K562 (cell line): ENCODE measurements around the gene NRXN3. TPM values are rescaled to one million over a fixed set of nuclear protein-coding genes. Genes with fewer than 3 reads are reported as not detected.
A peak's percentile ranks its signal among the peaks of the same experiment; 100 is the strongest.

ENCODE experiments used
- ATAC-seq: fragments of 200-7000 bp; cut with Tn5 transposase; 3 replicates; pipeline ENCODE4 v1.9.1; 2020; ENCODE audit warnings: moderate library complexity
- BruUV-seq: library from RNA; stranded (reverse); fragments of 400-500 nt; replicated peaks from 2 replicates; lab custom pipeline; 2021; lab: Mats Ljungman, UMichigan
- CTCF ChIA-PET: fragments of 300-600 bp; formaldehyde crosslinking; extraction: SDS; loops from one replicate; lab custom pipeline; 2021; ENCODE audit warnings: low intra/inter-chr PET ratio; lab: Yijun Ruan, JAX
- POLR2A ChIA-PET: fragments of 300-600, 350-650 bp; sonication (Branson Sonifier 250); formaldehyde crosslinking; extraction: SDS; loops from one replicate; lab custom pipeline; 2021; ENCODE audit warnings: antibody characterized with exemption, inconsistent platforms; lab: Yijun Ruan, JAX
- DNase-seq, 4 experiments: peaks; one replicate each; pipeline versions ENCODE4 v3.0.0 to v3.0.0-alpha.2; 2011 to 2018; ENCODE audit warnings: low spot score in 3 of 4, mixed read lengths in 3 of 4; ENCODE audit errors: extremely low read depth in 1 of 4
- FAIRE-seq: peaks from 2 replicates; lab custom pipeline; 2011; peaks lifted over from hg19 to GRCh38; lab: Jason Lieb, UNC
- H2AFZ ChIP-seq: 2 replicates; pipeline ENCODE4 v1.6.0; 2011; ENCODE audit warnings: low read depth, low read length, control low read depth, inconsistent platforms
- H3K27ac ChIP-seq: fragments of 200-600 bp; 3 replicates; pipeline ENCODE4 v1.8.0; 2011; ENCODE audit warnings: low read depth, mild to moderate bottlenecking, control low read depth, inconsistent platforms, low read length, moderate library complexity, mixed read lengths; ENCODE audit errors: extremely low read depth
- H3K27me3 ChIP-seq, 2 experiments: fragments of 300-600 bp in 1 of 2; 2 replicates in 1 of 2; 3 replicates in 1 of 2; pipeline versions ENCODE4 v1.6.0 to v1.8.0; 2011; ENCODE audit warnings: inconsistent platforms in 2 of 2, low read length in 2 of 2, mild to moderate bottlenecking in 1 of 2, mixed read lengths in 1 of 2, moderate library complexity in 1 of 2; ENCODE audit not compliant: control insufficient read depth in 2 of 2, insufficient read depth in 2 of 2
- H3K36me3 ChIP-seq: fragments of 300-600 bp; 3 replicates; pipeline ENCODE4 v1.8.0; 2011; ENCODE audit warnings: mild to moderate bottlenecking, low read length, inconsistent platforms; ENCODE audit not compliant: control insufficient read depth, insufficient read depth
- H3K4me1 ChIP-seq, 2 experiments: fragments of 200-600 bp in 1 of 2; replicated peaks in 1 of 2; 2 replicates in 1 of 2; 3 replicates in 1 of 2; pipeline versions ENCODE4 v1.5.1 to v1.8.0; 2011; ENCODE audit warnings: inconsistent platforms in 2 of 2, low read length in 2 of 2, mild to moderate bottlenecking in 1 of 2, mixed read lengths in 1 of 2, moderate library complexity in 1 of 2; ENCODE audit not compliant: control insufficient read depth in 2 of 2, insufficient read depth in 2 of 2
- H3K4me2 ChIP-seq: 2 replicates; pipeline ENCODE4 v1.6.1; 2011; ENCODE audit warnings: low read length, control low read depth, inconsistent platforms, mixed read lengths; ENCODE audit not compliant: insufficient read depth
- H3K4me3 ChIP-seq: fragments of 200-600 bp; sonication (generic), shearing (Covaris generic); 2 replicates; pipeline ENCODE4 v1.5.1; 2016; ENCODE audit warnings: control low read depth, inconsistent platforms
- H3K79me2 ChIP-seq: fragments of 200-600 bp; 3 replicates; pipeline ENCODE4 v1.8.0; 2011; ENCODE audit warnings: low read length, inconsistent platforms; ENCODE audit not compliant: control insufficient read depth, insufficient read depth
- H3K9ac ChIP-seq, 2 experiments: 2 replicates each; pipeline versions ENCODE4 v1.6.0 to v1.6.1; 2011; ENCODE audit warnings: low read depth in 2 of 2, low read length in 2 of 2, control low read depth in 1 of 2, inconsistent platforms in 1 of 2, mild to moderate bottlenecking in 1 of 2, mixed read lengths in 1 of 2; ENCODE audit not compliant: insufficient read depth in 1 of 2
- H3K9me1 ChIP-seq: one replicate; pipeline ENCODE4 v1.6.0; 2011; ENCODE audit warnings: inconsistent platforms, mild to moderate bottlenecking, low read length, moderate library complexity; ENCODE audit not compliant: control insufficient read depth, insufficient read depth
- H3K9me3 ChIP-seq: replicated peaks from 2 replicates; pipeline ENCODE4 v1.5.1; 2011; ENCODE audit warnings: low read depth, low read length, inconsistent platforms; ENCODE audit not compliant: control insufficient read depth, insufficient read depth
- H4K20me1 ChIP-seq: replicated peaks from 2 replicates; pipeline ENCODE4 v1.6.1; 2011; ENCODE audit warnings: low read length, inconsistent platforms, mixed read lengths; ENCODE audit not compliant: control insufficient read depth, insufficient read depth
- CEBPB ChIP-seq: fragments of 450-650 bp; IDR thresholded peaks from 2 replicates; pipeline ENCODE4 v1.6.1; 2016; ENCODE audit warnings: missing genetic modification characterization, missing compliant biosample characterization
- CEBPG ChIP-seq, 3 experiments: fragments of 200-800 bp in 1 of 3; sonication (Bioruptor generic) in 1 of 3; sonication (generic) in 1 of 3; formaldehyde crosslinking in 1 of 3; IDR thresholded peaks in 2 of 3; conservative IDR thresholded peaks in 1 of 3; 2 replicates each; pipeline versions ENCODE4 v1.6.1 to v1.8.0; 2016 to 2022; ENCODE audit warnings: missing compliant biosample characterization in 2 of 3, missing genetic modification characterization in 2 of 3, mild to moderate bottlenecking in 1 of 3, missing genetic modification reagents in 1 of 3
- HDAC8 ChIP-seq: fragments of 450-650 bp; IDR thresholded peaks from 2 replicates; pipeline ENCODE4 v1.6.1; 2016; ENCODE audit warnings: mild to moderate bottlenecking, missing genetic modification characterization, moderate library complexity, missing compliant biosample characterization
- NR2C2 ChIP-seq, 2 experiments: fragments of 200-800 bp in 1 of 2; sonication (Bioruptor generic) in 1 of 2; sonication (generic) in 1 of 2; formaldehyde crosslinking in 1 of 2; IDR thresholded peaks; 2 replicates each; pipeline versions ENCODE4 v1.6.1 to v1.8.0; 2016 to 2022; ENCODE audit warnings: mild to moderate bottlenecking in 1 of 2, missing compliant biosample characterization in 1 of 2, missing genetic modification characterization in 1 of 2, missing genetic modification reagents in 1 of 2
- TCF7L2 ChIP-seq: fragments of 150-350 bp; IDR thresholded peaks from 2 replicates; pipeline ENCODE4 v1.6.1; 2016; ENCODE audit warnings: low read depth, mild to moderate bottlenecking, low read length, moderate library complexity
- TEAD1 ChIP-seq, 2 experiments: fragments of 450-650 bp in 1 of 2; sonication (generic) in 1 of 2; formaldehyde crosslinking; IDR thresholded peaks; 2 replicates each; pipeline versions ENCODE4 v1.4.0 to v1.8.0; 2020 to 2022; ENCODE audit warnings: mild to moderate bottlenecking in 2 of 2, missing genetic modification reagents in 1 of 2
- ZNF584 ChIP-seq: fragments of 200-800 bp; sonication (Bioruptor generic); IDR thresholded peaks from 2 replicates; pipeline ENCODE4 v1.6.1; 2016; ENCODE audit warnings: low read depth, mild to moderate bottlenecking, missing genetic modification characterization, missing compliant biosample characterization
- ZNF79 ChIP-seq: fragments of 250-450 bp; sonication (Bioruptor Pico); IDR thresholded peaks from 2 replicates; pipeline ENCODE4 v1.4.0; 2020; ENCODE audit warnings: low read depth, mild to moderate bottlenecking, moderate library complexity
- WGBS: fragments of 100-300 bp; shearing (Covaris generic); methylation state at CpG from one replicate; pipeline ENCODE4 v1.1.6; 2016; ENCODE audit warnings: low coverage, mixed read lengths; ENCODE audit not compliant: insufficient coverage; ENCODE audit errors: missing lambda C conversion rate; 5-methylcytosine and 5-hydroxymethylcytosine counted together
- in situ Hi-C: fragments of 300-500 bp; cut with MboI; formaldehyde crosslinking; loops from 4 replicates; pipeline ENCODE4 v1.15.0; 2018; ENCODE audit warnings: inconsistent platforms, mixed read lengths
- intact Hi-C: fragments of 100-400 bp; cut with micrococcal nuclease; formaldehyde crosslinking; loops from 2 replicates; pipeline ENCODE4 v1.14.2; 2022
- polyA plus RNA-seq, 8 experiments: library from polyadenylated mRNA; depleted of rRNA in 4 of 8; stranded (reverse) in 5 of 8; unstranded in 3 of 8; fragments of >200 nt; fragmentation: Nextera tagmentation in 2 of 8; fragmentation: Illumina TruSeq in 1 of 8; extraction: Ambion mirVana in 2 of 8; extraction: Trizol in 1 of 8; gene quantifications; 2 replicates each; pipeline versions ENCODE4 v1.2.1 to v1.2.3, GENCODE V29; 2011 to 2014; ENCODE audit warnings: inconsistent platforms in 1 of 8, missing spikeins in 1 of 8
- total RNA-seq, 7 experiments: library from RNA; depleted of rRNA in 6 of 7; stranded (reverse); fragments of >200 nt in 6 of 7; fragmentation: Illumina TruSeq in 2 of 7; extraction: Trizol in 2 of 7; gene quantifications; 2 replicates each; pipeline versions ENCODE4 v1.2.1 to v1.2.3, GENCODE V29; 2011 to 2021; ENCODE audit warnings: low replicate concordance in 1 of 7
- TF ChIP-seq, protein P1 (sequence below), 2 experiments: fragments of 450-650 bp in 1 of 2; sonication (generic) in 1 of 2; formaldehyde crosslinking in 1 of 2; IDR thresholded peaks in 1 of 2; conservative IDR thresholded peaks in 1 of 2; 2 replicates each; pipeline versions ENCODE4 v1.6.1 to v1.8.1; 2016 to 2023; ENCODE audit warnings: mild to moderate bottlenecking in 2 of 2, moderate library complexity in 2 of 2, inconsistent platforms in 1 of 2, missing genetic modification reagents in 1 of 2
- TF ChIP-seq, protein P2 (sequence below): fragments of 450-650 bp; formaldehyde crosslinking; IDR thresholded peaks from 2 replicates; pipeline ENCODE4 v1.4.0; 2022; ENCODE audit warnings: mild to moderate bottlenecking, moderate library complexity
- TF ChIP-seq, protein P3 (sequence below): sonication (generic); formaldehyde crosslinking; IDR thresholded peaks from 2 replicates; pipeline ENCODE4 v1.8.0; 2023; ENCODE audit warnings: missing genetic modification reagents, mild to moderate bottlenecking, borderline replicate concordance

NRXN3 gene
- total and polyA plus RNA-seq, 9 of the 15 experiments (the other 6 are each of a cell fraction or from before 2014, with no cell fraction given), result 0.09 TPM; not detected in 8

DNA sequence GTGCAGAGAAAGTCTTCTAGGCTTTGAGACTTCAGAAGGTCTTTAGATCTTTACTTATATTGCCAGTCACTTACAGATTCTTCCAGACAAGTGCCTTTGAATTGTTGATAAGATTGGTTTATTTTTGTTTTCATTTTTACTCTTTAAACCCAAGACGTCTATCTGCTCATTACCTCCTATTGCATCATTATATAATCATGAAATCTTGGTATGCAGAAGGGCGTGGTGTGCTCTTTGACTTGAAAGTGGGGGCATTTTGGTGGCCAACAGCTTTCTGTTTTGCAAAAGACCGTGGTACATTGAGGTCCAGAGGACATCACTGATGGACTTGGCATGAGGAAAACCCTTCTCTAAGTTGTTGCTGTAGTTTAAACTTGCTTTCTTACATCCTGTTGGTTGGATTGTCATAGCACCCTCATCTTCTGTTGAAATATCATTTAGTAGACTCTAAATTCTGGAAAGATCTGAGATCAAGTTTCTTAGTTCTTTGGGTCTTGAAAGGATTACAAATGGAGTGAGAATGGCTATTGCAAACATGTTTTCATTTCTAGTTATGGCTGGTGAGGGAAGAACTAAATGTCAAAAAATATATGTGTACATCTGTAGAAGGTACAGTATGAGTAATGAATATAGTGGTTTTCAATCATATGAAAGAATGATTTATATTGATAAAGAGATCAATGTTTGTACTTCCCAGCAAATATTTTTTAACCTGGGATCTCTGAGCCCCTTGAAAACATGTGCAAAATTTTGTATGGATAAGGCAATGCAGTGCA lies 441.8 kb downstream of the NRXN3 start:
- H2AFZ ChIP-seq, result no peak overlapping the region
- no peak for ATAC-seq
- H3K9me1 ChIP-seq, result no peaks in the 10 kb centered on the region
- WGBS, result 3% methylated on average over 3 of the region's 3 CpGs
- no peaks in the 10 kb centered on the region for H3K79me2 ChIP-seq
- ChIA-PET POLR2A (no interaction called here), CTCF (no interaction called here)
- BruUV-seq, result no TSS peak
- H3K4me2 ChIP-seq, result no peak overlapping the region
- no peaks in the 10 kb centered on the region for H3K9me3 ChIP-seq
- intact Hi-C loops, result no loop called here
- no peak overlapping the region for H3K9ac ChIP-seq
- H4K20me1 ChIP-seq, result no peaks in the 10 kb centered on the region
- H3K36me3 ChIP-seq, result no peaks in the 10 kb centered on the region
- H3K4me1 ChIP-seq, result no peaks in the 10 kb centered on the region
- FAIRE-seq, result no peak
- H3K27me3 ChIP-seq, result no peaks in the 10 kb centered on the region
- H3K27ac ChIP-seq, result no peak overlapping the region
- no peak overlapping the region for H3K4me3 ChIP-seq
- DNase-seq, result no peak
- in situ Hi-C loops, result no loop called here
- 0 out of 2 replicates have a peak, but pooled peaks have one; percentile 16 for TF ChIP-seq CEBPB (tag)
- no peak for TF ChIP-seq TCF7L2
- TF ChIP-seq ZNF584 (CRISPR knock-in tag), result peak; percentile 67; the same call in 1 of the 2 replicates
- TF ChIP-seq, protein P1, sequence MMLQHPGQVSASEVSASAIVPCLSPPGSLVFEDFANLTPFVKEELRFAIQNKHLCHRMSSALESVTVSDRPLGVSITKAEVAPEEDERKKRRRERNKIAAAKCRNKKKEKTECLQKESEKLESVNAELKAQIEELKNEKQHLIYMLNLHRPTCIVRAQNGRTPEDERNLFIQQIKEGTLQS (IDR thresholded peaks at IDR 0.05), result peak; percentile 81
- TF ChIP-seq, protein P1 (CRISPR knock-in tag; conservative IDR thresholded peaks at IDR 0.05), result no peak
- TF ChIP-seq HDAC8, result peak; percentile 51; the same call in 1 of the 2 replicates
- TF ChIP-seq, protein P2, sequence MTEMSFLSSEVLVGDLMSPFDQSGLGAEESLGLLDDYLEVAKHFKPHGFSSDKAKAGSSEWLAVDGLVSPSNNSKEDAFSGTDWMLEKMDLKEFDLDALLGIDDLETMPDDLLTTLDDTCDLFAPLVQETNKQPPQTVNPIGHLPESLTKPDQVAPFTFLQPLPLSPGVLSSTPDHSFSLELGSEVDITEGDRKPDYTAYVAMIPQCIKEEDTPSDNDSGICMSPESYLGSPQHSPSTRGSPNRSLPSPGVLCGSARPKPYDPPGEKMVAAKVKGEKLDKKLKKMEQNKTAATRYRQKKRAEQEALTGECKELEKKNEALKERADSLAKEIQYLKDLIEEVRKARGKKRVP (CRISPR knock-in tag), result peak; percentile 93
- TF ChIP-seq TEAD1 (CRISPR knock-in tag; IDR thresholded peaks at IDR 0.05), result peak in 1 of 2 experiments; percentile 45; a peak in 2 of 4 replicates
- TF ChIP-seq CEBPG (CRISPR knock-in tag; IDR thresholded peaks at IDR 0.05), result no peak
- peak; percentile 90 to 92 for TF ChIP-seq CEBPG (tag; conservative IDR thresholded peaks at IDR 0.05 in 1 of 2, IDR thresholded peaks at IDR 0.05 in 1 of 2)
- no peak for TF ChIP-seq NR2C2 (CRISPR knock-in tag; IDR thresholded peaks at IDR 0.05)
- TF ChIP-seq NR2C2 (tag; IDR thresholded peaks at IDR 0.05), result peak; percentile 38; the same call in 1 of the 2 replicates
- TF ChIP-seq ZNF79 (CRISPR knock-in tag), result peak; percentile 65; the same call in 1 of the 2 replicates
- TF ChIP-seq, protein P3, sequence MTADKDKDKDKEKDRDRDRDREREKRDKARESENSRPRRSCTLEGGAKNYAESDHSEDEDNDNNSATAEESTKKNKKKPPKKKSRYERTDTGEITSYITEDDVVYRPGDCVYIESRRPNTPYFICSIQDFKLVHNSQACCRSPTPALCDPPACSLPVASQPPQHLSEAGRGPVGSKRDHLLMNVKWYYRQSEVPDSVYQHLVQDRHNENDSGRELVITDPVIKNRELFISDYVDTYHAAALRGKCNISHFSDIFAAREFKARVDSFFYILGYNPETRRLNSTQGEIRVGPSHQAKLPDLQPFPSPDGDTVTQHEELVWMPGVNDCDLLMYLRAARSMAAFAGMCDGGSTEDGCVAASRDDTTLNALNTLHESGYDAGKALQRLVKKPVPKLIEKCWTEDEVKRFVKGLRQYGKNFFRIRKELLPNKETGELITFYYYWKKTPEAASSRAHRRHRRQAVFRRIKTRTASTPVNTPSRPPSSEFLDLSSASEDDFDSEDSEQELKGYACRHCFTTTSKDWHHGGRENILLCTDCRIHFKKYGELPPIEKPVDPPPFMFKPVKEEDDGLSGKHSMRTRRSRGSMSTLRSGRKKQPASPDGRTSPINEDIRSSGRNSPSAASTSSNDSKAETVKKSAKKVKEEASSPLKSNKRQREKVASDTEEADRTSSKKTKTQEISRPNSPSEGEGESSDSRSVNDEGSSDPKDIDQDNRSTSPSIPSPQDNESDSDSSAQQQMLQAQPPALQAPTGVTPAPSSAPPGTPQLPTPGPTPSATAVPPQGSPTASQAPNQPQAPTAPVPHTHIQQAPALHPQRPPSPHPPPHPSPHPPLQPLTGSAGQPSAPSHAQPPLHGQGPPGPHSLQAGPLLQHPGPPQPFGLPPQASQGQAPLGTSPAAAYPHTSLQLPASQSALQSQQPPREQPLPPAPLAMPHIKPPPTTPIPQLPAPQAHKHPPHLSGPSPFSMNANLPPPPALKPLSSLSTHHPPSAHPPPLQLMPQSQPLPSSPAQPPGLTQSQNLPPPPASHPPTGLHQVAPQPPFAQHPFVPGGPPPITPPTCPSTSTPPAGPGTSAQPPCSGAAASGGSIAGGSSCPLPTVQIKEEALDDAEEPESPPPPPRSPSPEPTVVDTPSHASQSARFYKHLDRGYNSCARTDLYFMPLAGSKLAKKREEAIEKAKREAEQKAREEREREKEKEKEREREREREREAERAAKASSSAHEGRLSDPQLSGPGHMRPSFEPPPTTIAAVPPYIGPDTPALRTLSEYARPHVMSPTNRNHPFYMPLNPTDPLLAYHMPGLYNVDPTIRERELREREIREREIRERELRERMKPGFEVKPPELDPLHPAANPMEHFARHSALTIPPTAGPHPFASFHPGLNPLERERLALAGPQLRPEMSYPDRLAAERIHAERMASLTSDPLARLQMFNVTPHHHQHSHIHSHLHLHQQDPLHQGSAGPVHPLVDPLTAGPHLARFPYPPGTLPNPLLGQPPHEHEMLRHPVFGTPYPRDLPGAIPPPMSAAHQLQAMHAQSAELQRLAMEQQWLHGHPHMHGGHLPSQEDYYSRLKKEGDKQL (CRISPR knock-in tag), result no peak
